ENCODE results near the gene AP1S1. TPM values are rescaled to one million over a fixed set of nuclear protein-coding genes. Genes with fewer than 3 reads are reported as not detected.

The AP1S1 gene
- total and polyA plus RNA-seq, 9 of the 15 experiments (the other 6 are each of a cell fraction or from before 2014, with no cell fraction given), result 4.4 to 149 (median 89.4) TPM

- TF ChIP-seq HDAC3 (IDR thresholded peaks at IDR 0.05; ENCODE audit: borderline replicate concordance, partially characterized antibody) (no peak), ARHGAP35 (IDR thresholded peaks at IDR 0.05; ENCODE audit: partially characterized antibody) (no peak), KDM2B (CRISPR knock-in tag; IDR thresholded peaks at IDR 0.05) (no peak), SMARCC2 (IDR thresholded peaks at IDR 0.05; ENCODE audit: low read depth) (peak; percentile 99), HMGN3 (IDR thresholded peaks at IDR 0.05; ENCODE audit: borderline replicate concordance, extremely low read depth, insufficient read length, low read depth, low read length) (no peak), NCOA6 (IDR thresholded peaks at IDR 0.05) (peak; percentile 51; the same call in 1 of the 2 replicates), NELFE (IDR thresholded peaks at IDR 0.05; ENCODE audit: insufficient read depth, insufficient read length) (no peak), LEF1 (IDR thresholded peaks at IDR 0.05) (peak; percentile 98), TRIM25 (IDR thresholded peaks at IDR 0.05; ENCODE audit: borderline replicate concordance) (no peak), ZNF696 (CRISPR knock-in tag; conservative IDR thresholded peaks at IDR 0.05) (no peak), THAP7 (CRISPR knock-in tag; IDR thresholded peaks at IDR 0.05) (no peak), ETV5 (CRISPR knock-in tag; IDR thresholded peaks at IDR 0.05; ENCODE audit: low read depth) (peak; percentile 98), BRD9 (IDR thresholded peaks at IDR 0.05; ENCODE audit: low read depth, partially characterized antibody) (peak; percentile 100), CBX3 (IDR thresholded peaks at IDR 0.05; ENCODE audit: borderline replicate concordance in 1 of 2, low read length in 2 of 2) (peak in 1 of 2 experiments; percentile 39; a peak in 1 of 3 replicates), U2AF1 (optimal IDR thresholded peaks at IDR 0.05; ENCODE audit: low read depth, low read length) (no peak), GABPB2 (CRISPR knock-in tag; conservative IDR thresholded peaks at IDR 0.05) (no peak), ZNF316 (IDR thresholded peaks at IDR 0.05) (no peak), SMARCA4 (IDR thresholded peaks at IDR 0.05) (peak; percentile 99), ZNF140 (CRISPR knock-in tag; IDR thresholded peaks at IDR 0.05) (no peak), TCF3 (CRISPR knock-in tag; IDR thresholded peaks at IDR 0.05) (peak; percentile 47; the same call in 1 of the 2 replicates), SREBF2 (CRISPR knock-in tag; IDR thresholded peaks at IDR 0.05) (no peak), PCBP2 (IDR thresholded peaks at IDR 0.05; ENCODE audit: low read depth, low read length, poor library complexity, severe bottlenecking) (no peak)
- TF ChIP-seq, protein P1, sequence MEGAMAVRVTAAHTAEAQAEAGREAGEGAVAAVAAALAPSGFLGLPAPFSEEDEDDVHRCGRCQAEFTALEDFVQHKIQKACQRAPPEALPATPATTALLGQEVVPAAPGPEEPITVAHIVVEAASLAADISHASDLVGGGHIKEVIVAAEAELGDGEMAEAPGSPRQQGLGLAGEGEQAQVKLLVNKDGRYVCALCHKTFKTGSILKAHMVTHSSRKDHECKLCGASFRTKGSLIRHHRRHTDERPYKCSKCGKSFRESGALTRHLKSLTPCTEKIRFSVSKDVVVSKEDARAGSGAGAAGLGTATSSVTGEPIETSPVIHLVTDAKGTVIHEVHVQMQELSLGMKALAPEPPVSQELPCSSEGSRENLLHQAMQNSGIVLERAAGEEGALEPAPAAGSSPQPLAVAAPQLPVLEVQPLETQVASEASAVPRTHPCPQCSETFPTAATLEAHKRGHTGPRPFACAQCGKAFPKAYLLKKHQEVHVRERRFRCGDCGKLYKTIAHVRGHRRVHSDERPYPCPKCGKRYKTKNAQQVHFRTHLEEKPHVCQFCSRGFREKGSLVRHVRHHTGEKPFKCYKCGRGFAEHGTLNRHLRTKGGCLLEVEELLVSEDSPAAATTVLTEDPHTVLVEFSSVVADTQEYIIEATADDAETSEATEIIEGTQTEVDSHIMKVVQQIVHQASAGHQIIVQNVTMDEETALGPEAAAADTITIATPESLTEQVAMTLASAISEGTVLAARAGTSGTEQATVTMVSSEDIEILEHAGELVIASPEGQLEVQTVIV (CRISPR knock-in tag; IDR thresholded peaks at IDR 0.05; ENCODE audit: borderline replicate concordance), result no peak
- TF ChIP-seq, protein P2, sequence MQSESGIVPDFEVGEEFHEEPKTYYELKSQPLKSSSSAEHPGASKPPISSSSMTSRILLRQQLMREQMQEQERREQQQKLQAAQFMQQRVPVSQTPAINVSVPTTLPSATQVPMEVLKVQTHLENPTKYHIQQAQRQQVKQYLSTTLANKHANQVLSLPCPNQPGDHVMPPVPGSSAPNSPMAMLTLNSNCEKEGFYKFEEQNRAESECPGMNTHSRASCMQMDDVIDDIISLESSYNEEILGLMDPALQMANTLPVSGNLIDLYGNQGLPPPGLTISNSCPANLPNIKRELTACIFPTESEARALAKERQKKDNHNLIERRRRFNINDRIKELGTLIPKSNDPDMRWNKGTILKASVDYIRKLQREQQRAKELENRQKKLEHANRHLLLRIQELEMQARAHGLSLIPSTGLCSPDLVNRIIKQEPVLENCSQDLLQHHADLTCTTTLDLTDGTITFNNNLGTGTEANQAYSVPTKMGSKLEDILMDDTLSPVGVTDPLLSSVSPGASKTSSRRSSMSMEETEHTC (IDR thresholded peaks at IDR 0.05), result peak; percentile 98
Observed at GRCh38 chr7:101138213-101138870, 15.9 kb upstream of the AP1S1 start (continued).
